Activated CD8-positive, alpha-beta T cell treated with anti-CD3 and anti-CD28 coated beads for 36 hours (primary cell): ENCODE results near the gene POMZP3. TPM values are rescaled to one million over a fixed set of nuclear protein-coding genes. Genes with fewer than 3 reads are reported as not detected.
A peak's percentile ranks its signal among the peaks of the same experiment; 100 is the strongest.
"Not testable (repeated sequence)": the region's sequence is repeated elsewhere in the genome, so short reads cannot be mapped to it uniquely, and the experiment has no call there.

Experiments used
- ATAC-seq: fragments of 200-7000 bp; cut with Tn5 transposase; one replicate; pipeline ENCODE4 v1.10.0; 2021; ENCODE audit warnings: mild to moderate bottlenecking, moderate library complexity
- CTCF ChIA-PET: fragments of 350-600 bp; sonication (Branson Sonifier 250); formaldehyde crosslinking; loops from one replicate; lab custom pipeline; 2021; ENCODE audit warnings: antibody characterized with exemption; lab: Charles Lee
- POLR2A ChIA-PET: fragments of 350-600 bp; sonication (Branson Sonifier 250); formaldehyde crosslinking; loops from one replicate; lab custom pipeline; 2021; ENCODE audit warnings: antibody characterized with exemption; lab: Charles Lee
- DNase-seq: peaks from one replicate; pipeline ENCODE4 v3.0.0-alpha.2; 2020
- H3K27ac Mint-ChIP-seq: one replicate; pipeline ENCODE4 v1.8.0; 2021; ENCODE audit warnings: mild to moderate bottlenecking, mixed read lengths
- H3K27me3 Mint-ChIP-seq: one replicate; pipeline ENCODE4 v1.8.0; 2021; ENCODE audit warnings: mixed read lengths
- H3K36me3 Mint-ChIP-seq: one replicate; pipeline ENCODE4 v1.8.0; 2021; ENCODE audit warnings: low read depth, mixed read lengths
- H3K4me1 Mint-ChIP-seq: one replicate; pipeline ENCODE4 v1.8.0; 2021; ENCODE audit warnings: low read depth, mixed read lengths
- H3K4me3 Mint-ChIP-seq: one replicate; pipeline ENCODE4 v1.8.0; 2021; ENCODE audit warnings: mild to moderate bottlenecking, moderate library complexity, mixed read lengths
- H3K9me3 Mint-ChIP-seq: one replicate; pipeline ENCODE4 v1.8.0; 2021; ENCODE audit warnings: mixed read lengths
- intact Hi-C: fragments of 100-400 bp; cut with micrococcal nuclease; formaldehyde crosslinking; loops from one replicate; pipeline ENCODE4 v1.10.0; 2022
- total RNA-seq, 2 experiments: library from RNA; stranded (reverse); gene quantifications; one replicate each; pipeline ENCODE4 v1.2.3, GENCODE V29; 2021

Gene POMZP3
- total RNA-seq, 2 experiments from 2014 or later, result 14.3 to 16.3 TPM

DNA sequence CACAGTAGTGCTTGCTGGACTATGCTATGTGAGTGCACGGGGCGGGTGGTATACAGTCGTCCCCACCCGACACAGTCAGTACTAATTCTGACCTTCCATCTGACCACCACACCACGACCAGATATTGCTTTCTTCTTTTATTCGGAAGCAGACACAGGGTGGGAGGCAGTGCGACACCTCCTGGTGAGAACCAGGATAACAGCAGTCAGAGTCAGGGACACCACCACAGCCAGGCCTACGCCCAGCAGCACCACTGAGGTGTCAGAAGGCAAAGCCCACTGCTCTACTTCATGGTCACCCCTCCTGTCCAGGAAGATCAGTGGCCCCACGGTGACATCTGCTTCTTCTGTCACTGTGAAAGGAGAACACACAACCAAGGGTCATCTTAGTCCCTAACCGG lies 17.2 kb downstream of the POMZP3 start:
- DNase-seq, H3K36me3 Mint-ChIP-seq, CTCF ChIA-PET, intact Hi-C loops, H3K4me3 Mint-ChIP-seq, POLR2A ChIA-PET, H3K27ac Mint-ChIP-seq, H3K27me3 Mint-ChIP-seq, H3K9me3 Mint-ChIP-seq: not testable (repeated sequence)
- ATAC-seq, result peak; percentile 63
- peaks cover 12% of the 10 kb centered on the region for H3K4me1 Mint-ChIP-seq

DNA sequence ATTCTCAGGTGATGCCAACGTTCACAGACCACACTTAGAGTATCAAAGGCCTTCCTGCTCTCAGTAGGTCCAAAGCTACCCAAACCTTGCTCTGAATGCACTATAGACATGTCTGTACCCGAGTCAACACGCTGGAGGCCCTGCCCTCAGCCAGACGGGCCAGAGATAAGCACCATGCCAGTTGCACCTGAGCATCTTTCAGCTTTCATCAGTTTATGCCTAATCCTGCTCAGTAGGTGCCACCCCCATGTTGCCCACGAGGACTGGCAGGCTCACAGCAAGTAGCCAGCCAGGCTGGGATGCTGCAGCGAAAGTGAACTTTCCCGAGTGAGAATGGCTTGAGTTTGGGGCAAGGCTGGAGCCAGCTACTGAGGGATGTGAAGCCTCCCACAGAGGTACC lies 18.6 kb downstream of the POMZP3 start:
- H3K36me3 Mint-ChIP-seq, H3K27me3 Mint-ChIP-seq, CTCF ChIA-PET, intact Hi-C loops, H3K9me3 Mint-ChIP-seq, ATAC-seq, DNase-seq, POLR2A ChIA-PET, H3K4me3 Mint-ChIP-seq: not testable (repeated sequence)
- Mint-ChIP-seq H3K4me1 (peaks cover 12% of the 10 kb centered on the region), H3K27ac (peak overlapping the region; percentile 36)

DNA sequence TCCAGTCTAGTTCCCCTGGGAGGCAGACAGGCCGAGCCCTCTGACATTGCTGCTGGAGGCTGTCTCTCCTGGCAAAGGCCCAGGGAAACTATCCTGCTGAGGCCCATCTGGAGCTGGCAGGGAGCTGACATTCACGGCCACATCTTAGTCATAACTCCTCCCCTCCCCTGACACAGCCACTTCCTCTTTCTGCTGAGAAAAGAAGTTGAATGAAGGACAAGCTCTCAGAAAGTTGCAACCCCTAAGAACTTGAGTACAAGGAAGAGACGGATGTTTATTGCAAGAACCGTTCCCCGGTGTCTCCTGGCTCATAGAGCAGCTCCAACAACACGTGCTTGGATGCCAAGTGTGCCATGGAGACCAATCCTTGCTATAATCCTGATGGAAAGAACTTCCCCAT lies 21.1 kb downstream of the POMZP3 start:
- DNase-seq (peak; percentile 79), ATAC-seq (peak; percentile 93)
- intact Hi-C loops, POLR2A ChIA-PET, H3K9me3 Mint-ChIP-seq, H3K36me3 Mint-ChIP-seq, CTCF ChIA-PET, H3K27me3 Mint-ChIP-seq: not testable (repeated sequence)
- peak overlapping the region; percentile 84 for H3K27ac Mint-ChIP-seq
- H3K4me3 Mint-ChIP-seq, result peak overlapping the region; percentile 10
- H3K4me1 Mint-ChIP-seq, result peaks cover 14% of the 10 kb centered on the region

DNA sequence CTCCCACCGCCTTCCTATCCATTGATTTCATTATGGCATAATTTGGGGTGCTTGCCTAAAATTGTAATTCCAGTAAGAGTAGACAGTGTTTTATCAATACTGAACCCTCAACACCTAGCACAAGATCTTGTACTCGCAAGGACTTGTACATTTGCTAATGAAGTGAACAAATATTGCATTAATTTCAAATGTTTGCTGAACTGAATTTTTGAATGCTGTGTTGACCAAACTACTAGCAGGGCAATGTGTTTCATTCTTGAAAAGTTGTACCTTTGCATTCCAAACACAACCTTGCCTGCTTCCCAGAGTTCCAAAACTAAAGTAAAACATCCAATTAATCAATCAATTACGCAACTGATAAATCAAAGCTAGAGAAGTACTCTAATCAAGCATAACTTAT lies 26.4 kb downstream of the POMZP3 start:
- H3K36me3 Mint-ChIP-seq, intact Hi-C loops, CTCF ChIA-PET, H3K27me3 Mint-ChIP-seq, H3K9me3 Mint-ChIP-seq, H3K4me3 Mint-ChIP-seq, ATAC-seq, DNase-seq, POLR2A ChIA-PET: not testable (repeated sequence)
- peak overlapping the region; percentile 84 for H3K27ac Mint-ChIP-seq
- H3K4me1 Mint-ChIP-seq, result peaks cover 37% of the 10 kb centered on the region

DNA sequence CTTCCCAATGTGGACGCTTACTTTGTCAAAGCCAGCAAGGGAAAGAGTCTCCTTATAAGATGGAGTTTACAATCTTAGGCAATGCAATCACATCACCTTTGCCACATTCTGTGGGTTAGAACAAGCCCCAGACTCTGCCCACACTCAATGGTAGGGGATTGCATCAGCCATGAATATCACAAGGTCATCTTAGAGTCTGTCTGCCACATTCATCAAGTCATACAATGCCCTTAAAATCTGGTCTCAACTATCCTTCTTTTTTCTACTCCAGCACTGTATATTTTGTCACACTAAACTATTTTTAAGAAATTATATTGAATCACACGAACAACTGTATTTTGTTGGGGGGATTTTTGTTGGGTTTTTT lies 27.0 kb downstream of the POMZP3 start:
- POLR2A ChIA-PET, CTCF ChIA-PET, H3K4me3 Mint-ChIP-seq, H3K9me3 Mint-ChIP-seq, DNase-seq, intact Hi-C loops, H3K27me3 Mint-ChIP-seq: not testable (repeated sequence)
- peak; percentile 85 for ATAC-seq
- H3K4me1 Mint-ChIP-seq, result peaks cover 41% of the 10 kb centered on the region
- peak overlapping the region; percentile 84 for H3K27ac Mint-ChIP-seq
- H3K36me3 Mint-ChIP-seq, result peaks cover 12% of the 10 kb centered on the region

DNA sequence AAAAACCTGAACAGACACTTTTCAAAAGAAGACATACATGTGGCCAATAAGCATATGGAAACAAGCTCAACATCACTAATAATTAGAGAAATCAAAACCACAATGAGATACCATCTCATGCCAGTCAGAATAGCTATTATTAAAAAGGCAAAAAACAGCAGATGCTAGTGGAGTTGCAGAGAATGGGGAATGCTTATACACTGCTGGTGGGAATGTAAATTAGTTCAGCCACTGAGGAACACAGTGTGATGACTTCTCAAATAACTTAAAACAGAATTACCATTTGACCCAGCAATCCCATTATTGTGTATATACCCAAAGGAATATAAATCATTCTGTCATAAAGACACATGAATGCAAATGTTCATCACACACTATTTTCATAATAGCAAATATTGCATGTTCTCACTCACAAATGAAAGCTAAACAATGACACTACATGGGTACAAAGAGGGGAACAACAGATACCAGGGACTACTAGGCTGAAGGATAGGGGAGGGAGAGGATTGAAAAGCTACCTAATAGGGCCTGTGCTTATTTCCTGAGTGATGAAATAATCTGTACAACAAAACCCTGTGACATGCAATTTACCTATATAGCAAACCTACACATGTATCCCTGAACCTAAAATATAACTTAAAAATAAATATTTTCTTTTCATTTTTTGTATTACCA lies 28.4 kb downstream of the POMZP3 start:
- H3K27me3 Mint-ChIP-seq, intact Hi-C loops, H3K9me3 Mint-ChIP-seq, DNase-seq, H3K4me3 Mint-ChIP-seq, POLR2A ChIA-PET: not testable (repeated sequence)
- Mint-ChIP-seq H3K36me3 (peaks cover 12% of the 10 kb centered on the region), H3K4me1 (peaks cover 41% of the 10 kb centered on the region), H3K27ac (peak overlapping the region; percentile 91)
- peak; percentile 25 for ATAC-seq
- CTCF ChIA-PET, result interaction anchor here (1.0 kb wide), 1 partner anchor 84 kb away, joined by 3 read pairs; no protein-coding TSS in a partner anchor

DNA sequence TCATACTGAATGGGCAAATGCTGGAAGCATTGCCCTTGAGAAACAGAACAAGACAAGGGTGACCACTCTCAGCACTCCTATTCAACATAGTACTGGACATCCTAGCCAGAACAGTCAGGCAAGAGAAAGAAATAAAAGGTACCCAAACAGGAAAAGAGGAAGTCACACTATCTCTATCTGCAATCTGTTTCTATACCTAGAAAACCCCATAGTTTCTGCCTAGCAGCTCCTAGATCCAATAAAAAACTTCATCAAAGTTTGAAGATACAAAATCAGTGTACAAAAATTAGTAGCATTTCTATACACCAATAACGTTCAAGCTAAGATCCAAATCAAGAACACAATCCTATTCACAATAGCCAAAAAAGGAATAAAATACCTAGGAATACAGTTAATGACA lies 29.8 kb downstream of the POMZP3 start:
- CTCF ChIA-PET, H3K4me3 Mint-ChIP-seq: not testable (repeated sequence)

DNA sequence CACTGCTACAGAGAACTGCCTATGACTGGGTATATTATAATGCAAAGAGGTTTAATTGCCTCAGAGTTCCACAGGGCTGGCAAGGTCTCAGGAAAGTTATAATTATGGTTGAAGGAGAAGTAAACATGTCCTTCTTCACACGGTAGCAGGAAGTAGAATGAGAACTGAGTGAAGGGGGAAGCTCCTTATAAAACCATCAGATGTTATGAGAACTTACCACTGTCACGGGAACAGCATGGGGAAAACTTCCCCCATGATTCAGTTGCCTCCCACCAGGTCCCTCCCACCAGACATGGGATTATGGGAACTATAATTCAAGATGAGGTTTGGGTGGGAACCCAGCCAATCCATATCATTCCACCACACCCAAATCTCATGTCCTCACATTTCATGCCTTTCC lies 34.4 kb downstream of the POMZP3 start:
- CTCF ChIA-PET, H3K27ac Mint-ChIP-seq, H3K27me3 Mint-ChIP-seq, intact Hi-C loops, H3K9me3 Mint-ChIP-seq, DNase-seq, H3K4me3 Mint-ChIP-seq, ATAC-seq, POLR2A ChIA-PET: not testable (repeated sequence)
- Mint-ChIP-seq H3K36me3 (peaks cover 20% of the 10 kb centered on the region), H3K4me1 (peaks cover 37% of the 10 kb centered on the region)

More for the DNA sequence above, 29.8 kb downstream of the POMZP3 start:
- Mint-ChIP-seq H3K4me1 (peaks cover 42% of the 10 kb centered on the region), H3K36me3 (peaks cover 16% of the 10 kb centered on the region)
- H3K27me3 Mint-ChIP-seq, ATAC-seq, H3K27ac Mint-ChIP-seq, intact Hi-C loops, DNase-seq, POLR2A ChIA-PET, H3K9me3 Mint-ChIP-seq: not testable (repeated sequence)

DNA sequence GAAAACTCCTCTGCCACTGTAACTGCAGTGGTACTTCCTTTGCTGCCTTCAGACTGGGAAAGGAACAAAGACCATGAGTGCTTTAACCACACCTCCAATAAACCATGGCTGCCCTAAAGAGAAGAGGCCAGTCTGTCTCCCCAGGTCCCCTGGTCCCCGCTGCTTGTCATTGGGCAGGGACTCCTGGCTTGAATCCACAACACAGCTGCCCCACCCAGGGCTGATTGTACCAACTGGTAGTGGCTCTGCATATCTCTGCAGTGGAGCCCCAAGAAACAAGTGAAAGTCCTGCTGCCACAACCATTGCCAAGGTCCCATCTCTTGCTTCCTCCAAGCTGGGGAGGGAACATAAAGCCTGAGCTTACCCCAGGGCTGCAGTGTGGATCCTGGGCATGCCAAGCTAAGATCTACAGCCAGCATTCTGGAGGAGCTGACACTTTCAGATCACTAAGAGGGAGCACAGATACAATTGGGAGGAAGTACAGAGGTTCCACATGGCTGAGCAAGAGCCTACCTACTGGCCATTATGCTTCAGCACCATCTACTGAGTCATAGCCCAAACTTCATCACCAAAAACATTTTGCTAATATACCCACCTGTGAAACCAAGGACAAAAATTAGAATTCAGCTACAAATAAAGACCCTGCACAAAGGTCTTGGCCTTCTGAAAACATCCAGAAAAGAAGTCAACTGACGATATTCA lies 35.3 kb downstream of the POMZP3 start:
- POLR2A ChIA-PET, DNase-seq, H3K27me3 Mint-ChIP-seq, H3K4me3 Mint-ChIP-seq, intact Hi-C loops, H3K27ac Mint-ChIP-seq, H3K9me3 Mint-ChIP-seq, ATAC-seq, CTCF ChIA-PET: not testable (repeated sequence)
- H3K36me3 Mint-ChIP-seq, result peaks cover 22% of the 10 kb centered on the region
- H3K4me1 Mint-ChIP-seq, result peaks cover 37% of the 10 kb centered on the region

DNA sequence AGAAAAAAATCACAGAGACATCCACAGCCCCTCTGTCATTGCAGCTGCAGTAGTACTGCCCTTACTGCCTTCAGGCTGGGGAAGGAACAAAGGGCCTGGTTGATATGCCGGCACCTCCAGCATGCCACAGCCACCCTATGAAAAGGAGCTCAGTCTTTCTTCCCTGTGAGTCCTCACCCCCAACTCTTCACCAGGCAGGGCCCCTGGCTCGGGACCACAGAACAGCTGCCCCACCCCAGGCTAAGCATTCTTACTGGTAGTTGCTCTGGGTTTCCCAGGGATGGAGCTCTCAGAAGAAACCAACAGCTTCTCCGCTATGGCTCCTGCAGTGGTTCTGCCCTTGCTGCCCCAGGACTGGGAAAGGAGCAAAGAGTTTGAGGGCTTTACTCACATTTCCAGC lies 36.0 kb downstream of the POMZP3 start:
- H3K27me3 Mint-ChIP-seq, POLR2A ChIA-PET, H3K4me3 Mint-ChIP-seq, H3K27ac Mint-ChIP-seq, ATAC-seq, H3K9me3 Mint-ChIP-seq, CTCF ChIA-PET, DNase-seq, intact Hi-C loops: not testable (repeated sequence)
- Mint-ChIP-seq H3K4me1 (peaks cover 37% of the 10 kb centered on the region), H3K36me3 (peaks cover 24% of the 10 kb centered on the region)

DNA sequence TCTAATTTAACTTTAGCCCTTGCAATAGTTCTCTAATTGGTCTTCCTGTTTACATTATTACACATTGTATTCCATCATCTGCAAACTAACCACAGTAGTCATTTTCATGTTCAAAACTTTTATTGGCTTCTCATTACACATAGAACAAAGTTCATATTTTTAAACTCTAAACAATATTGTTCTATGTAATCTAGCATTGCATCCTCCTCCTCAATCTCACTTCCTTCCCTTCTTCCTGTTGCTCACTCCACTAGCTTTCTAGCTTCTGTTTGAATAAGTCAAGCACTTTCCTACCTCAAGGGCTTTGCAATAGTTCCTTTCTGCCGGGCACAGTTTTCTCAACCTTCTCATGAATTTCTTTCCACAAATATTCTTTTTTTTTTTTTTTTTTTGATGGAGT lies 38.5 kb downstream of the POMZP3 start:
- intact Hi-C loops, H3K4me3 Mint-ChIP-seq, H3K27me3 Mint-ChIP-seq, CTCF ChIA-PET, DNase-seq, POLR2A ChIA-PET, H3K9me3 Mint-ChIP-seq: not testable (repeated sequence)
- peak; percentile 29 for ATAC-seq
- Mint-ChIP-seq H3K27ac (peak overlapping the region; percentile 79), H3K4me1 (peaks cover 41% of the 10 kb centered on the region), H3K36me3 (peaks cover 24% of the 10 kb centered on the region)
